AG09309 (cell line): ENCODE measurements around the gene HEPACAM.
A peak's percentile ranks its signal among the peaks of the same experiment; 100 is the strongest.

ENCODE experiments used
- DNase-seq: peaks from one replicate; pipeline ENCODE4 v3.0.0-alpha.2; 2010; ENCODE audit warnings: low read depth
- H3K4me3 ChIP-seq: 2 replicates; pipeline ENCODE4 v1.5.1; 2011; ENCODE audit warnings: mild to moderate bottlenecking, low read depth, low read length, moderate library complexity; ENCODE audit not compliant: control insufficient read depth
- CTCF ChIP-seq: IDR thresholded peaks from 2 replicates; pipeline ENCODE4 v1.5.1; 2011; ENCODE audit warnings: mild to moderate bottlenecking, low read depth, low read length, inconsistent platforms; ENCODE audit not compliant: insufficient read depth, control insufficient read depth; ENCODE audit errors: missing control alignments

Gene HEPACAM

DNA sequence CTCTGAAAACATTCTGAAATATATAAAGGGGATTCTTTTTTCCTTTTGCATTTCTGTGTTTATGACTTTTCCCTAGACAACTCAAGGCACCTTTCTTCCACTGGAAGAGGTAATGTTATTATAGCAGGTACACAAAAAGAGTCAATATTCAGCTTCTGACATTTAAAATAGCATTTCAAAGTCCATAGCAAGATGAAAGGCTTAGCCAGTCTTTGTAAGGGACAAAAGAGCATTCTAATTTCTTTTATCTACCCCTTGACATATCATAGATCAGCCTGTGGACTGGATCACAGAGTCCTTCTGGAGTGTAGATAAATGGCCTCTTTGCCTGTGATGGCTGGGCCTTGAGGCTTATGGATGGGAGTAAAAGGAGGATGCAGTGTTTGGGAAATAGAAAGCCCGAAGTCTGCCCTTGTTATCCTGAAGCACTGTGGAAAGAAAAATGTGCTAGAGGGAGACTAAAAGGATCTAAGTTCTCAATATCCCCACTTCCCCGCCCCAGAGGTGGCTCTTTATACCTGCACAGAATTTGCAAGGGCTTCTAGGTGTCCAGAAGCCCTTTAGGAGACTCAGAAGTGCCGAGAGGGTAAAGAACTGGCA lies 1.6 kb upstream of the HEPACAM start:
- H3K4me3 ChIP-seq: no peak overlapping the region
- DNase-seq: no peak
- TF ChIP-seq CTCF: no peak

DNA sequence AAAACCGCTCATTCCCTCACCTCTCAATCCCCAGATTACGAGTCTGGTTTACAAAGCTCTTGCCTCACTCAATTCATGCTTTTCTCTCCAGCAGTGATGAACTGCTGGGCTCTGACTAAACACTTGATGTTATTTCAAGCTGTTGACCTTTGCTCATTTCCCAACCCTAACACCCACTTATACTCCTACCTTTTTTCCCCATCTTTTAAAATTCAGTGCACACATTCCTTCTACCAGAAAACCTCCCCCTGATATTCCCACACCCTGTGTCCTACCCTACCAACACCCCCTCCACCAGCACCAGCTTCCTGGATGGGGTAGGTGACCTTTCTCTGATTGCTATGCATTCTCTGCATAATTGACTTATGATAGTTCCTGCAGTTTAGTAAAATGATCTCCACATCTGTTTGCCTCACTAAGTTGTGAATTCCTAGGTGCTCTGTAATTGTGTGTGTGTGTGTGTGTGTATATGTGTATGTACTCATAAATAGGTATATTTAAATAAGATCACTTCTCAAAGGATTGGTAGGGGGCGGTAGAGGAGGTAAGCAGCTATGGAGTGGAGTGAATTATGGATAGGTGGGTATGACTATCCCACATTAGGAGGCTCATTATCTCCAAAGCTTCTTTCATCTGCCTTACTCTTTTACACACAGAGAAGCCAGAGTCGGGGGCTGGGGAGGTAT lies 842 bp downstream of the HEPACAM start:
- no peak overlapping the region for H3K4me3 ChIP-seq
- peak; percentile 35 for TF ChIP-seq CTCF
- peak; percentile 74 for DNase-seq

GRCh38 chr11:124930799-124931198 lies 5.0 kb downstream of the HEPACAM start:
- no peak for TF ChIP-seq CTCF
- H3K4me3 ChIP-seq: no peak overlapping the region
- DNase-seq: no peak

- no peak for TF ChIP-seq CTCF
- no peak overlapping the region for H3K4me3 ChIP-seq
- no peak for DNase-seq
These were observed 6.7 kb downstream of the HEPACAM start for GRCh38 chr11:124928942-124929665.

DNA sequence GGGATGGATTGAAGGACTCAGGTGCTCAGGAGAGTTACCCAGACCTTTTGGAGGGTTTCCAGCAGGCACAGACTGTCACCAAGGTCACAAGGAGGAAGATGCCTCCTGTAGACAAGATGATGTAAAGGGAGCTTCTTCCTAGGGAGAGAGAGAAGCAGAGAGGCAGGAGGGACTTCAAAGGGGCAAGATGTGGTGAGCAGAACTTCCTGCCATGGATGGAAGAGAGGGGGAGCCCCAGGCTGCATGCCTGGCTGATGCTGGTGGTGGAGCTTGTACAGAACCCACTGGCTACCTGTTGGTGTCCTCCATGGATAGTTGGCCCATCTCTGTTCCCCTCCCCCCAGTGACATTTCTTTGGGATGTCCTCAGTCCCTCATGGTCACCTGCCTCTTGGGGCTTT lies 12.6 kb downstream of the HEPACAM start:
- no peak for TF ChIP-seq CTCF
- no peak for DNase-seq
- no peak overlapping the region for H3K4me3 ChIP-seq

DNA sequence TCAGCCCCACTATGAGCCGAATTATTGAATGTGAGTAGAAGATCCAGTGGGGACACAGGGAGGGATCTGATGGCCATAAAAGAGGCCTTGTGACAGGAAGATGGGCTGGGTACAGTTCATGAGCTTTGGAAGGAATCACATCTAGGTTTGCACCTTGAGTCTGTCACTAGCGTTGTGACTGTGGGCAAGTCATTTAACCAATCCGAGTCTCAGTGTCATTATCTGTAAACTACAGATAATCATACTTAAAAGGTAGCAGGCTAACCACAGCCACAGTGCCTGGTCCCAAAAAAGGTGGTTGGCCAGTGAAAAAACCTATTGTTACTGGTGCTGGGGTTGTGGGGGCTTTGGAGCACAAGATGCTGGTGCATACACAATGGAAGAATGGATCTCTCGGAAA lies 13.0 kb downstream of the HEPACAM start:
- no peak for DNase-seq
- no peak for TF ChIP-seq CTCF
- no peak overlapping the region for H3K4me3 ChIP-seq
